ENCODE measurements around the gene MTHFD1L. TPM values are rescaled to one million over a fixed set of nuclear protein-coding genes. Genes with fewer than 3 reads are reported as not detected.
A peak's percentile ranks its signal among the peaks of the same experiment; 100 is the strongest.

Gene MTHFD1L
- total RNA-seq, 4 donors from 2014 or later: 3.0 to 9.4 (median 5.2) TPM

- H3K27me3 ChIP-seq: no peaks in the 10 kb centered on the region
- no peak for TF ChIP-seq EP300 (IDR thresholded peaks at IDR 0.05)
- peaks cover 15% of the 10 kb centered on the region for H3K4me1 ChIP-seq
- H3K27ac ChIP-seq: no peak overlapping the region
- 92% methylated on average over 12 of the region's 12 CpGs for WGBS
- DNase-seq (ENCODE audit: low spot score in 2 of 2): no peak
- H3K36me3 ChIP-seq: no peaks in the 10 kb centered on the region
- no peaks in the 10 kb centered on the region for H3K9me3 ChIP-seq
- no peak overlapping the region for H3K4me3 ChIP-seq
Measured at GRCh38 chr6:151063842-151064647, 198.5 kb downstream of the MTHFD1L start.

DNA sequence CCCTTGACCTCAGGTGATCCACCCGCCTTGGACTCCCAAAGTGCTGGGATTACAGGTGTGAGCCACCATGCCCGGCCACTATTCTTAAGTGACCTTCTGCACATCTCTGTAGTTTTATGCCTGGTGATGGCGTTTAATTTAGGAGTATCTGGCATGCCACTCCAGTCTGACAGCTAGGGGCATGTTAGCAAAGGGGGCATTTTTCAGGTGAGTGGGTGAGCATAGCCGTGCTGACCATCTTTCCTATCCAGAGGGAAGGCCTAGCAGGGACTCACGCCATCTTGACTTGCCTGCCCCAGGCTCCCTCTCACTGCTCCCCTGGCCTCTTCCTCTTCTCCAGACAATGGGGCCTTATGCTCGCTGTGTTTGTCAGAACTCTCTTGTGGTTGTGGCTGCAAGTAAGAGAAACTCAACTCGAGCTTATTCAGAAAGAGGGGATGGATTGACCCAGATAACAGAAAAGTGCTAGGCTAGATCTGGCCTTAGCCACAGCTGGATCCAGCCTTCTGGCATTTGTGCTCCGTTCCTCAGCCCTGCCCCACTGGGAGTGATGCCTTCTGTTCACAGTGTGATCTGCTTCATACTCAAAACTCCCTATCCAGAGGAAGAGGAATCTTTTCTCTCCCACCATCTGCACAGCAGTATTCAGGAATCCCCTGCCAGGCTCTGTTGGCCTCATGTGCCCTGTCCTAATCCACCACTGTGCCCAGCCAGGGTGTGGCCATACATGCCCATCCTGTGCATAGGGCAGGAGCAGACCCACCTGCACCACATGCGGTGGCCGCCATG, 199.7 kb downstream of the MTHFD1L start:
- no peak for DNase-seq (ENCODE audit: low spot score in 2 of 2)
- peaks cover 15% of the 10 kb centered on the region for H3K4me1 ChIP-seq
- TF ChIP-seq, protein P1, sequence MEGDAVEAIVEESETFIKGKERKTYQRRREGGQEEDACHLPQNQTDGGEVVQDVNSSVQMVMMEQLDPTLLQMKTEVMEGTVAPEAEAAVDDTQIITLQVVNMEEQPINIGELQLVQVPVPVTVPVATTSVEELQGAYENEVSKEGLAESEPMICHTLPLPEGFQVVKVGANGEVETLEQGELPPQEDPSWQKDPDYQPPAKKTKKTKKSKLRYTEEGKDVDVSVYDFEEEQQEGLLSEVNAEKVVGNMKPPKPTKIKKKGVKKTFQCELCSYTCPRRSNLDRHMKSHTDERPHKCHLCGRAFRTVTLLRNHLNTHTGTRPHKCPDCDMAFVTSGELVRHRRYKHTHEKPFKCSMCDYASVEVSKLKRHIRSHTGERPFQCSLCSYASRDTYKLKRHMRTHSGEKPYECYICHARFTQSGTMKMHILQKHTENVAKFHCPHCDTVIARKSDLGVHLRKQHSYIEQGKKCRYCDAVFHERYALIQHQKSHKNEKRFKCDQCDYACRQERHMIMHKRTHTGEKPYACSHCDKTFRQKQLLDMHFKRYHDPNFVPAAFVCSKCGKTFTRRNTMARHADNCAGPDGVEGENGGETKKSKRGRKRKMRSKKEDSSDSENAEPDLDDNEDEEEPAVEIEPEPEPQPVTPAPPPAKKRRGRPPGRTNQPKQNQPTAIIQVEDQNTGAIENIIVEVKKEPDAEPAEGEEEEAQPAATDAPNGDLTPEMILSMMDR (IDR thresholded peaks at IDR 0.05): no peak
- no peak for TF ChIP-seq EP300 (IDR thresholded peaks at IDR 0.05)
- TF ChIP-seq POLR2A (IDR thresholded peaks at IDR 0.05): no peak
- no peak for TF ChIP-seq POLR2AphosphoS5 (IDR thresholded peaks at IDR 0.05)

DNA sequence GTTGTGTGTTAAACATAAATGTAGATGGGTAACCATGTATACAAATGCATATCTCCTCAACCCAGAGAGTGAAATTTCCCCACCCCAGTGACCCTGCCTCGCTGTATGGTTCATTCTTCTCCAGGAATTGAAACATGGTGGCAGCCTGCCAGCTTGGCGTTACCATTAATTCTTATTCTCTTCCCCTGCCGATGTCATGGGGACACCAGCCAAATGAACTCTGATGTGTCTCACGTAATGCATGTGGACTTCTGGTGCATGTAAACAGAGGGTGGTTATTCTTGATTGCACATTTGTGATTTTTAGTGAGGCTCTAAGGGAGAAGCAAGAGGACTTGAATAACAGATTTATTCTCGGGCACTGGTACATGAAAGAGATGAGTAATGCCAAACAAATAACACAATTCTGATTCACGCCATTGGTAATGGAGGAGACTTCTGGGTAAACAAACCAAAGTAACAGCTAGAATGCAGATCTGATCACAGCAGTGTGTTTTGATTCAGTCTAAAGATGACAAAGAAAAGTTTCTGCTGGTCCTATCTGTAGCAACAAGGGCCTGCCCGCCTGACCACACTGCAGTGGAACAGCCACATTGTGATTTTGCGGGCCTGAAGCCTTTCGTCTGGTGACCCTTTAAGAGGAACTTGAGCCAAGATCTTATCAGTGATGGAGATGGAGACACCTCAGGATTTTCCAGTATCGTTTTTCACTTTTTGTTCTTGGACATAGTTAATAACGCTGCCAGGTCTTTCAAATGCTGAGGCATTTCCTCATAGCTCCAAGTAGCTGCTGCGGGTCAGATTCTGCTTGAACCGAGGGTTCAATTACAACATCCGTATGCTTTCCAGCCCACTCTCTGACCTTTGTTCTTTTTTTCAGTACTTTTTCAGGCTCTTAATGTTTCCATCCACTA, 202.4 kb downstream of the MTHFD1L start:
- no peaks in the 10 kb centered on the region for H3K27me3 ChIP-seq
- DNase-seq (ENCODE audit: low spot score in 2 of 2): peak in 1 of 2 donors; percentile 77
- H3K27ac ChIP-seq: peak overlapping the region; percentile 77
- H3K9me3 ChIP-seq: no peaks in the 10 kb centered on the region
- 40% methylated on average over 14 of the region's 14 CpGs for WGBS
- H3K4me3 ChIP-seq: no peak overlapping the region
- H3K4me1 ChIP-seq: peaks cover 13% of the 10 kb centered on the region
- TF ChIP-seq POLR2AphosphoS5 (IDR thresholded peaks at IDR 0.05): peak in 1 of 3 donors; percentile 28
- TF ChIP-seq EP300 (IDR thresholded peaks at IDR 0.05): no peak
- H3K36me3 ChIP-seq: no peaks in the 10 kb centered on the region

More for the DNA sequence above, 199.7 kb downstream of the MTHFD1L start:
- Histone ChIP-seq H3K27ac (no peak overlapping the region), H3K27me3 (no peaks in the 10 kb centered on the region), H3K36me3 (no peaks in the 10 kb centered on the region), H3K4me3 (no peak overlapping the region), H3K9me3 (no peaks in the 10 kb centered on the region)
- WGBS: 91% methylated on average over 10 of the region's 10 CpGs

DNA sequence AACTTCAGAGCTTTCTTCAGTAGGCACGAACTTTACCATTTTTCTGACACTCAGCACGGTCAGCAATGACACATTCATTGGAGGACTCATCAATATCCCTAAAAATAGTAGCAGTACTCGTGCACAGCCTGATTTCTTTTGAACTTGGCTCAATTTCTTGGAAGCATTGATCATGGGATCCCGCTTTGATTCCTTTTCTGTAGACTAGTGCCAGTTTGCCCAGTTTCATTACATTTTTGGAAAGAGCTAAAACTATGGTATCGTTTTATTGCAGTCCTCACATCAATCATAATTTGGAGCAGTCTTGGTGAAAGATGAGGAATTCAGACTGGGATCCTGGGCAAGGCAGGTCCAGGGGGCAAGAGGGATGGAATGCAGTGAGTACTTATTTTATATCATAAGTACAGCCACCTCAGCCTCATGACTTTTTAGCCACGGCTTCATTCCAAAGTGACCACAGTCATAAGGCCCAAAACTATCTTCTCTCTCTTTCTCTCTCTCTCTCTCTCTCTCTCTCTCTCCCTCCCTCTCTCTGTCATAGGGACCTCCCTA, 203.3 kb downstream of the MTHFD1L start:
- no peak overlapping the region for H3K4me3 ChIP-seq
- H3K9me3 ChIP-seq: no peaks in the 10 kb centered on the region
- peak overlapping the region; percentile 77 for H3K27ac ChIP-seq
- TF ChIP-seq EP300 (IDR thresholded peaks at IDR 0.05) (no peak), POLR2AphosphoS5 (IDR thresholded peaks at IDR 0.05) (no peak), POLR2A (IDR thresholded peaks at IDR 0.05) (no peak)
- TF ChIP-seq, protein P1 (IDR thresholded peaks at IDR 0.05): no peak
- no peaks in the 10 kb centered on the region for H3K27me3 ChIP-seq
- H3K4me1 ChIP-seq: peaks cover 6% of the 10 kb centered on the region
- no peak for DNase-seq (ENCODE audit: low spot score in 2 of 2)
- no peaks in the 10 kb centered on the region for H3K36me3 ChIP-seq
- 65% methylated on average over 6 of the region's 6 CpGs for WGBS

- no peak for TF ChIP-seq POLR2AphosphoS5 (IDR thresholded peaks at IDR 0.05)
- no peak for TF ChIP-seq EP300 (IDR thresholded peaks at IDR 0.05)
- no peak for TF ChIP-seq POLR2A (IDR thresholded peaks at IDR 0.05)
- TF ChIP-seq, protein P1 (IDR thresholded peaks at IDR 0.05): no peak
- H3K4me1 ChIP-seq: peaks cover 6% of the 10 kb centered on the region
- WGBS: 98% methylated on average over 8 of the region's 8 CpGs
- DNase-seq (ENCODE audit: low spot score in 2 of 2): no peak
- H3K27ac ChIP-seq: peak overlapping the region; percentile 77
- H3K27me3 ChIP-seq: no peaks in the 10 kb centered on the region
- H3K4me3 ChIP-seq: no peak overlapping the region
- no peaks in the 10 kb centered on the region for H3K36me3 ChIP-seq
- no peaks in the 10 kb centered on the region for H3K9me3 ChIP-seq
Measured at GRCh38 chr6:151069641-151070040, 204.1 kb downstream of the MTHFD1L start.
